NCI-H1694 treated with DMSO at 0.1 percent for 48 hours (cell line): ENCODE results near the gene SHD.
A peak's percentile ranks its signal among the peaks of the same experiment; 100 is the strongest.
"Not testable (repeated sequence)": the region's sequence is repeated elsewhere in the genome, so short reads cannot be mapped to it uniquely, and the experiment has no call there.

Experiments used
- DNase-seq: peaks from one replicate; lab custom pipeline; 2025; lab: John Stamatoyannopoulos, UW

The SHD gene

GRCh38 chr19:4267101-4267900 is 11.8 kb upstream of the SHD start:
- peak; percentile 60 for DNase-seq

GRCh38 chr19:4267901-4268815 is 10.9 kb upstream of the SHD start:
- DNase-seq = no peak

- DNase-seq = no peak
Observed at GRCh38 chr19:4268816-4269430, 10.1 kb upstream of the SHD start.

DNA sequence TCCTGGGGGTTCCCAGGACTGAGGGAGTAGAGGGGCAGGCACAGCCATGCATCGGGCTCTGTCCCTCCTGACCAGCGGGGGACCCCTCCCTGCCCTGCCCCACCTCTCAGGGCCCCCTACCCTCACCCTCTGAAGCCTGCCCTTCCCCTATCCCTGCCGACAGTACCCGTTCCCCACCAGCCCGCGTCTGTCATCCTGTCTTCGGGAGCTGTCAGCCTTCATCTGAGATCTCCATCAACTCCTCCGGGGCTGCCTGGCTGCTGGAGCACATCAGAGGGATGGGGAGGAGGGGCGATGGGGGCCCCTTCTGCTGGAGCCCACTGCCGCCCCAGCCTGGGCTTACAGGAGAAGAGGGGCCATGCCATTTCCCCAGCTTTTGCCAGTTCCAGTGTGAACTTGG is 6.2 kb upstream of the SHD start:
- no peak for DNase-seq

- DNase-seq = not testable (repeated sequence)
Observed at GRCh38 chr19:4274321-4274686, 4.8 kb upstream of the SHD start.

GRCh38 chr19:4277191-4277696 is 1.8 kb upstream of the SHD start:
- DNase-seq = no peak

GRCh38 chr19:4278010-4278409 is 1.1 kb upstream of the SHD start:
- DNase-seq = no peak

GRCh38 chr19:4279267-4279529 is 132 bp downstream of the SHD start:
- DNase-seq = no peak

GRCh38 chr19:4279530-4280422 is 710 bp downstream of the SHD start:
- no peak for DNase-seq

- no peak for DNase-seq
Observed at GRCh38 chr19:4284176-4284958, 5.3 kb downstream of the SHD start.

- no peak for DNase-seq
Observed at GRCh38 chr19:4284974-4285373, 5.9 kb downstream of the SHD start.

DNA sequence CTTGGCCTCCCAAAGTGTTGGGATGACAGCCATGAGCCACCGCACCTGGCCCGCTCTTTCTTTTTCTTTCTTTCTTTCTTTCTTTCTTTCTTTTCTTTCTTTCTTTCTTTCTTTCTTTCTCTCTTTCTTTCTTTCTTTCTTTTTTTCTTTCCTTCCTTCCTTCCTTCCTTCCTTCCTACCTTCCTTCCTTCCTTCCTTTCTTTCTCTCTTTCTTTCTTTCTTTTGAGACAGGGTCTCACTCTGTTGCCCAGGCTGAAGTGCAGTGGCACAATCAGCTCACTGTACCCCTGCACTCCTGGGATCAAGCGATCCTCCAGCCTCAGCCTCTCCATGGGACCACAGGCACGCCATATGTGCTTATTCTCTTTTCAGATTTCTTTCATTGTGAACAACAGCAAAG is 7.1 kb downstream of the SHD start:
- not testable (repeated sequence) for DNase-seq

- DNase-seq = no peak
Observed at GRCh38 chr19:4288091-4288777, 9.2 kb downstream of the SHD start.

DNA sequence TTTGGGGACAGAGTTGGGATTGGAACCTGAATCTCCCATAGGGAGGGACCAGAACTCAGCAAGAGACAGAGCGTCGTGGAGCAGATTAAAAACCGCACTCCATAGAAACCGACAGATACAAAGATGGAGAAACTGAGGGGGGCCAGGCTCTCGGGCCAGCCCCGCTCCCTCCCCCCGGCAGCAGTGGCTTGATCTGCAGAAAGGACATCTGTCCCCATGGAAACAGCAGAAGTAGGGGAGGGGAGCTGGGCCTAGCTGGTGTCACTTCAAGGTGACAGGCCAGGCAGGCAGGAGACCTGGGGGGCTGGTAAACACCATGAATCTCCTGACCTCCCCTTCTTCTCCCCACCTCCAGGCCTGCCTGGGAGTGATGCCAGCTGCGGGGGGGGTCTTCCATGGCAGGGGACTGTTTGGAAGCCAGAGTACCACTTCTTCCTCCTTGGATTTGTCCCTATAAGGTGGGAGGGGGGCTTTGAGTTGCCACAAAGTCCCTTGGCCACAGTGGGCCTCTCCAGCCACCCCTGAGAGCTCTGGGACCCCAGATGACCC is 12.2 kb downstream of the SHD start:
- DNase-seq = no peak

DNA sequence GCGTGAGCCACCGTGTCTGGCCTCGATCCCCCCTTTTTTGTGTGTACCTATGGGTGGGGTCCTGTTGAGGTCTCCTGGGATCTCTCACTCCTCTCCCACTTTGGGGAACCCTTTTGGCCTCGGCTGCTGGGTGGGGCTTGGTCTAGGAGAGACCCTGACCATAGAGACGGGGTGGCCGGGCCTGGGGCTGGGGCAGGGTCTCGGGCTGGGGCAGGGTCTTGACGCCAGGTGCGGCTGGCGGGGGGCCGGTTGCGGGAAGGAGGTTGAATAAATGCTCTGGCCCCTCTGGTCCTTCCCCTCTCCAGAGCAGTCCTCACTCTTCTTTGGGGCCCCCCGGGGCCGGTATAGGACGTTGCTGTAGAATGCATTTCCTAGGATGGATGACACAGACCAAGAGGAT is 13.4 kb downstream of the SHD start:
- no peak for DNase-seq

- no peak for DNase-seq
Observed at GRCh38 chr19:4294389-4294788, 15.3 kb downstream of the SHD start.

DNA sequence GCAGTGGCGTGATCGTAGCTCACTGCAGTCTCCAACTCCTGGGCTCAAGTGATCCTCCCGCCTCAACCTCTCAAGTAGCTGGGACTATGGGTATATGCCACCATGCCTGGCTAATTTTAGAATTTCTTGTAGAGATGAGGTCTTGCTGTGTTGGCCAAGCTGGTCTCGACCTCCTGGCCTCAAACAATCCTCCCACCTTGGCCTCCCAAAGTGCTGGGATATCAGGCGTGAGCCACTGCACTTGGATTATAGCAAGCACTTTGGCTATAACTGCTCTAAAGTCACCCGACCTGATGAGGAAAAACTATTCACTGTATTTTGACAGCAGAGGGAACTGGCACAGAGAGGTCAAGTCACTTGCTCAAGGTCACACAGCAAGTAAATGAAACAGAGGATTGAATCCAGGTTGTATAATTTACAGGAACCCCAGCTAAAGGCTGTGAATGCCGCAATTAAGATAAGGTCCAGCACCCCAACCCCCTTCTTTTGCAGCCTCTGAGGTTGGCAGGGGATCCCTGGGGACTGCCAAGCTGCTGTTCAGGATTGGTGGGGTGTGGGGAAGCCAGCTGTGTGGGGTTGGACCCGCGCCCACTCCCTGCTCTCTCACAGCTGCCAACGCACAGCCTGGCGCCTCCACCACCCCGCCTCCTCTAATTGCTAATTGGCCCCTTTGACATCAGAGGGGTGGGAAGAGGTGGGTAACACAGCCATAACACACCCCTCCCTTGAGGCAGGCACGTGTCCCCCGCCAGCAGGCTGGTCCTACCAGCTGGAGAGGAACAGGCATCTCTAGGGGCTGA is 17.1 kb downstream of the SHD start:
- peak; percentile 94 for DNase-seq

DNA sequence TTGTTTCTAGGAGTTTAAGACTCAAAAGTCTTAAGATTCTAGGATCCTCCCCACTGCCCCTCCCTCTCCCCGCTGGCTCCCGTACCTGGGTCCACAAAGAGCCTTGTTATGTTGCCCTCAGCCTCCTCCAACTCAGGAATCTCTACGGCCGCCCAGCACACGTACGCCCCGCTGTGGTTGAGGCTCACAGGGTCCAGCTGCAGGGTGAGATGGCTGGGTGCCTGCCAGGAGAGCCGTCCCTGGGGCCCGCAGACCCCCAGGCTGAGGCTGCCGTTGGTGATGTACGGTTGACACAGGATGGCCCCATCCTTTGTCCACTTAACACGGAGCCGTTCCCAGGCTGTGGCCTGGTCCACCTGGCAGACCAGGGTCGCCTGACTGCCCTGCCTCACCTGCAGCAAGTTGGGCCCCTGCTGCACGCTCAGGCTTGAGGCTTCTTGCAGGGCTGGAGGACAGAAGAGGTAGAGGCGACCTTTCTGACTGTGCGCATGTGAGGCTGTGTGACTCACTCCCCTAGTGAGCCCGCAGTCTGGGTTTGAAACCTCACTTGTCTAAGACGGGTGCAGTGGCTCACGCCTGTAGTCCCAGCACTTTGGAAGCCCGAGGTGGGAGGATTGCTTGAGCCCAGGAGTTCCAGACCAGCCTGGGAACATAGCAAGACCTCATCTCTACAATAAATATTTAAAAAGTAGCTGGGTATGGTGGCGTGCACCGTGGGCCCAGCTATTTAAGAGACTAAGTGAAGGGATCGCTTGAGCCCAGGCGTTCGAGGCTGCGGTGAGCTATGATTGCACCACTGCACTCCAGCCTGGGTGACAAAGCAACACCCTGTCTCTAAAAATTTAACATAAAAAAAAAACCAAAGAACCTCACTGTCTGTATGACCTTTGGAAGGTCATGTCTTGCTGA is 19.1 kb downstream of the SHD start:
- no peak for DNase-seq
